RWPE1 (cell line): ENCODE measurements around the gene BEST4.
A peak's percentile ranks its signal among the peaks of the same experiment; 100 is the strongest.

Source experiments
- CTCF ChIA-PET: fragments of 350-600 bp; sonication (Branson Sonifier 250); formaldehyde crosslinking; extraction: SDS; loops from one replicate; lab custom pipeline; 2021; lab: Yijun Ruan, JAX
- POLR2A ChIA-PET: fragments of 400-600 bp; formaldehyde crosslinking; extraction: SDS; loops from one replicate; lab custom pipeline; 2020; ENCODE audit warnings: antibody characterized with exemption; ENCODE audit not compliant: low non-redundant PET; lab: Yijun Ruan, JAX
- DNase-seq: peaks from one replicate; pipeline ENCODE4 v3.0.0; 2012; ENCODE audit warnings: low spot score
- H3K27ac ChIP-seq: fragments of 450-650 bp; 2 replicates; pipeline ENCODE4 v1.5.1; 2017
- CTCF ChIP-seq: fragments of 450-650 bp; conservative IDR thresholded peaks from 2 replicates; pipeline ENCODE4 v1.5.1; 2017; ENCODE audit warnings: low read depth, mild to moderate bottlenecking

BEST4 gene

GRCh38 chr1:44807364-44808062 is 19.5 kb upstream of the BEST4 start:
- no peak for TF ChIP-seq CTCF
- POLR2A ChIA-PET: interaction anchor here (0.6 kb wide), 1 partner anchor 12 kb away, joined by 3 read pairs; no protein-coding TSS in a partner anchor
- CTCF ChIA-PET: interaction anchor here (0.5 to 0.7 kb wide), 3 partner anchors 52 to 683 kb away, joined by 3 to 4 read pairs (median 3); no protein-coding TSS in a partner anchor
- DNase-seq: peak; percentile 96
- peak overlapping the region; percentile 99 for H3K27ac ChIP-seq

- POLR2A ChIA-PET: no interaction called here
- peak within 1 kb of the TSS; percentile 99 for H3K27ac ChIP-seq
- no peak for DNase-seq
- no peak for TF ChIP-seq CTCF
- CTCF ChIA-PET: interaction anchor here (0.6 to 0.7 kb wide), 2 partner anchors 384 to 684 kb away, joined by 3 to 8 read pairs; no protein-coding TSS in a partner anchor
These were observed 18.9 kb upstream of the BEST4 start, which contains the start of gene DYNLT4 for GRCh38 chr1:44806704-44807363. Gene DYNLT4 (minus strand): TSS chr1:44807351. CDS start chr1:44806668, 683 bp downstream.

GRCh38 chr1:44806025-44806703 is 18.2 kb upstream of the BEST4 start:
- ChIA-PET CTCF (interaction anchor here (0.6 kb wide), 1 partner anchor 384 kb away, joined by 8 read pairs; no protein-coding TSS in a partner anchor), POLR2A (no interaction called here)
- no peak for DNase-seq
- TF ChIP-seq CTCF: no peak
- peak overlapping the region; percentile 99 for H3K27ac ChIP-seq

- peak overlapping the region; percentile 99 for H3K27ac ChIP-seq
- CTCF ChIA-PET: no interaction called here
- POLR2A ChIA-PET: no interaction called here
These were observed 17.5 kb upstream of the BEST4 start for GRCh38 chr1:44805311-44806024.

GRCh38 chr1:44803312-44804095 is 15.5 kb upstream of the BEST4 start:
- POLR2A ChIA-PET: interaction anchor here (0.5 kb wide), 1 partner anchor 11 kb away, joined by 5 read pairs; no protein-coding TSS in a partner anchor
- peak overlapping the region; percentile 99 for H3K27ac ChIP-seq
- DNase-seq: no peak
- CTCF ChIA-PET: no interaction called here
- no peak for TF ChIP-seq CTCF

More at GRCh38 chr1:44805311-44806024, 17.5 kb upstream of the BEST4 start:
- no peak for DNase-seq
- TF ChIP-seq CTCF: no peak
